Astrocyte (in vitro differentiated cells and primary cell): ENCODE data around the gene CATSPERZ. TPM values are rescaled to one million over a fixed set of nuclear protein-coding genes. Genes with fewer than 3 reads are reported as not detected.

Experiments used
- DNase-seq: peaks from one replicate; pipeline ENCODE4 v3.0.0-alpha.2; 2010; ENCODE audit warnings: low read depth
- FAIRE-seq: peaks from 2 replicates; lab custom pipeline; 2011; peaks lifted over from hg19 to GRCh38; lab: Jason Lieb, UNC
- H2AFZ ChIP-seq: 2 replicates; pipeline ENCODE4 v1.6.0; 2012; ENCODE audit warnings: low read depth, low read length, inconsistent platforms
- H3K27ac ChIP-seq: 2 replicates; pipeline ENCODE4 v1.5.1; 2011; ENCODE audit warnings: low read depth, low read length, inconsistent platforms
- H3K27me3 ChIP-seq: 2 replicates; pipeline ENCODE4 v1.6.0; 2011; ENCODE audit warnings: low read length, inconsistent platforms; ENCODE audit not compliant: insufficient read depth
- H3K36me3 ChIP-seq: 2 replicates; pipeline ENCODE4 v1.5.1; 2011; ENCODE audit warnings: low read length, inconsistent platforms; ENCODE audit not compliant: insufficient read depth
- H3K4me1 ChIP-seq: 2 replicates; pipeline ENCODE4 v1.5.1; 2011; ENCODE audit warnings: low read length, inconsistent platforms; ENCODE audit not compliant: insufficient read depth
- H3K4me2 ChIP-seq: 2 replicates; pipeline ENCODE4 v1.6.0; 2012; ENCODE audit warnings: low read length, inconsistent platforms
- H3K4me3 ChIP-seq: 2 replicates; pipeline ENCODE4 v1.5.1; 2011; ENCODE audit warnings: low read depth, mild to moderate bottlenecking, low read length, inconsistent platforms; ENCODE audit not compliant: insufficient read depth
- H3K79me2 ChIP-seq: 2 replicates; pipeline ENCODE4 v1.6.0; 2012; ENCODE audit warnings: mild to moderate bottlenecking, low read length, inconsistent platforms; ENCODE audit not compliant: insufficient read depth
- H3K9ac ChIP-seq: 2 replicates; pipeline ENCODE4 v1.6.0; 2012; ENCODE audit warnings: mild to moderate bottlenecking, low read length, inconsistent platforms
- H3K9me3 ChIP-seq: 2 replicates; pipeline ENCODE4 v1.5.1; 2012; ENCODE audit warnings: low read depth, mild to moderate bottlenecking, low read length, inconsistent platforms; ENCODE audit not compliant: insufficient read depth
- H4K20me1 ChIP-seq: 2 replicates; pipeline ENCODE4 v1.6.0; 2012; ENCODE audit warnings: low read length, inconsistent platforms; ENCODE audit not compliant: insufficient read depth
- H3K27ac Mint-ChIP-seq: one replicate; pipeline ENCODE4 v1.8.0; 2021; ENCODE audit warnings: mild to moderate bottlenecking, mixed read lengths; ENCODE audit not compliant: unreplicated experiment
- H3K27me3 Mint-ChIP-seq: one replicate; pipeline ENCODE4 v1.8.0; 2021; ENCODE audit warnings: low read depth, mixed read lengths; ENCODE audit not compliant: unreplicated experiment
- H3K36me3 Mint-ChIP-seq: one replicate; pipeline ENCODE4 v1.8.0; 2021; ENCODE audit warnings: low read depth, mixed read lengths; ENCODE audit not compliant: unreplicated experiment
- H3K4me1 Mint-ChIP-seq: one replicate; pipeline ENCODE4 v1.8.0; 2021; ENCODE audit warnings: low read depth, mixed read lengths; ENCODE audit not compliant: unreplicated experiment
- H3K4me3 Mint-ChIP-seq: one replicate; pipeline ENCODE4 v1.8.0; 2021; ENCODE audit warnings: mild to moderate bottlenecking, moderate library complexity, mixed read lengths; ENCODE audit not compliant: unreplicated experiment
- H3K9me3 Mint-ChIP-seq: one replicate; pipeline ENCODE4 v1.8.0; 2021; ENCODE audit warnings: mild to moderate bottlenecking, mixed read lengths; ENCODE audit not compliant: unreplicated experiment
- EZH2 ChIP-seq: IDR thresholded peaks from 2 replicates; pipeline ENCODE4 v1.6.1; 2012; ENCODE audit warnings: mild to moderate bottlenecking, low read length, inconsistent platforms; ENCODE audit not compliant: insufficient read depth
- total RNA-seq: library from RNA; stranded (reverse); gene quantifications from 2 replicates; pipeline ENCODE4 v1.2.1, GENCODE V29; 2021
- TF ChIP-seq, protein P1 (sequence below): IDR thresholded peaks from 2 replicates; pipeline ENCODE4 v1.5.1; 2011; ENCODE audit warnings: low read depth, mild to moderate bottlenecking, inconsistent platforms, low read length, moderate library complexity; ENCODE audit not compliant: insufficient read depth

The CATSPERZ gene
- total RNA-seq, 1 donor from 2014 or later: not detected

DNA sequence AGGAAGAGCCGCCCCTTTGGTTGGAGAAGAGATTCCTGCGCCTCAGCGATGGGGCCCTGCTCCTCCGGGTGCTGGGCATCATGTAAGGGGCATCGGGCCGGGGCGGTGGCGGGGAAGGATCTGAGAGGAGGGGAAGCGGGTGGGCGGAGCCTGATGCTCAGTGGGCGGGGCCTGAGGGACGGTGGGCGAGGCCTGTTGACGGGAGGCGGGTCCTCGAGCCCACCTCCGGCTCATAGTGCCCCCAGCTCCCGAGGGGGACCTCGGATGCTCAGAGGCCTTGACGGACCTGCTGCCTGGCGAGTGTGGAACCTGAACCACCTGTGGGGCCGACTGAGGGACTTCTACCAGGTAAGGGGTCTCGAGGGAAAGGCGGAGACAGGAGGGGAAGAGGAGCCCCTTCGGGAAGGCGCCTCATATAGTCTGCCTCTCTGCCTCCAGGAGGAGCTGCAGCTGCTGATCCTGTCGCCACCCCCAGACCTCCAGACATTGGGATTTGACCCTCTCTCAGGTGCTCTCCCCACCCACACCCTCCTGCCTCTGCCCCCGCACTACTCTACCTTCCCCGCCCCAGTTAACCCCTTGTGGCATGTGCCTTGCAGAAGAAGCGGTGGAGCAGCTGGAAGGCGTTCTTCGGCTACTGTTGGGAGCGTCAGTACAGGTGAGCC lies 40.6 kb downstream of the CATSPERZ start:
- no peaks in the 10 kb centered on the region for H3K79me2 ChIP-seq
- no peak overlapping the region for H3K4me3 Mint-ChIP-seq
- no peak overlapping the region for H2AFZ ChIP-seq
- FAIRE-seq (no peak), DNase-seq (no peak)
- H3K4me2 ChIP-seq: no peak overlapping the region
- no peaks in the 10 kb centered on the region for H3K9me3 Mint-ChIP-seq
- TF ChIP-seq, protein P1, sequence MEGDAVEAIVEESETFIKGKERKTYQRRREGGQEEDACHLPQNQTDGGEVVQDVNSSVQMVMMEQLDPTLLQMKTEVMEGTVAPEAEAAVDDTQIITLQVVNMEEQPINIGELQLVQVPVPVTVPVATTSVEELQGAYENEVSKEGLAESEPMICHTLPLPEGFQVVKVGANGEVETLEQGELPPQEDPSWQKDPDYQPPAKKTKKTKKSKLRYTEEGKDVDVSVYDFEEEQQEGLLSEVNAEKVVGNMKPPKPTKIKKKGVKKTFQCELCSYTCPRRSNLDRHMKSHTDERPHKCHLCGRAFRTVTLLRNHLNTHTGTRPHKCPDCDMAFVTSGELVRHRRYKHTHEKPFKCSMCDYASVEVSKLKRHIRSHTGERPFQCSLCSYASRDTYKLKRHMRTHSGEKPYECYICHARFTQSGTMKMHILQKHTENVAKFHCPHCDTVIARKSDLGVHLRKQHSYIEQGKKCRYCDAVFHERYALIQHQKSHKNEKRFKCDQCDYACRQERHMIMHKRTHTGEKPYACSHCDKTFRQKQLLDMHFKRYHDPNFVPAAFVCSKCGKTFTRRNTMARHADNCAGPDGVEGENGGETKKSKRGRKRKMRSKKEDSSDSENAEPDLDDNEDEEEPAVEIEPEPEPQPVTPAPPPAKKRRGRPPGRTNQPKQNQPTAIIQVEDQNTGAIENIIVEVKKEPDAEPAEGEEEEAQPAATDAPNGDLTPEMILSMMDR: no peak
- no peak for TF ChIP-seq EZH2
- no peaks in the 10 kb centered on the region for H3K27me3 ChIP-seq
- no peak overlapping the region for H3K27ac Mint-ChIP-seq
- H3K4me1 ChIP-seq: peaks cover 8% of the 10 kb centered on the region
- H3K27ac ChIP-seq: no peak overlapping the region
- no peak overlapping the region for H3K9ac ChIP-seq
- no peaks in the 10 kb centered on the region for H4K20me1 ChIP-seq
- no peak overlapping the region for H3K4me3 ChIP-seq
- H3K4me1 Mint-ChIP-seq: no peaks in the 10 kb centered on the region
- peaks cover 16% of the 10 kb centered on the region for H3K27me3 Mint-ChIP-seq
- no peaks in the 10 kb centered on the region for H3K36me3 Mint-ChIP-seq
- no peaks in the 10 kb centered on the region for H3K36me3 ChIP-seq
- H3K9me3 ChIP-seq: no peaks in the 10 kb centered on the region

- H3K36me3 ChIP-seq: no peaks in the 10 kb centered on the region
- H3K9me3 ChIP-seq: no peaks in the 10 kb centered on the region
- no peaks in the 10 kb centered on the region for H3K79me2 ChIP-seq
- H3K4me2 ChIP-seq: no peak overlapping the region
- DNase-seq (no peak), FAIRE-seq (no peak)
- Mint-ChIP-seq H3K4me3 (no peak overlapping the region), H3K27me3 (peaks cover 19% of the 10 kb centered on the region), H3K9me3 (no peaks in the 10 kb centered on the region), H3K36me3 (no peaks in the 10 kb centered on the region), H3K27ac (peak overlapping the region; percentile 7), H3K4me1 (no peaks in the 10 kb centered on the region)
- H2AFZ ChIP-seq: no peak overlapping the region
- peaks cover 8% of the 10 kb centered on the region for H3K4me1 ChIP-seq
- H4K20me1 ChIP-seq: no peaks in the 10 kb centered on the region
- H3K27me3 ChIP-seq: no peaks in the 10 kb centered on the region
- H3K4me3 ChIP-seq: no peak overlapping the region
- TF ChIP-seq EZH2: no peak
- TF ChIP-seq, protein P1: no peak
- H3K9ac ChIP-seq: no peak overlapping the region
- no peak overlapping the region for H3K27ac ChIP-seq
These were observed 41.3 kb downstream of the CATSPERZ start for GRCh38 chr11:64341429-64341828.
